Vagina (tissue), 2 donors: ENCODE results near the gene FAM171A2.
A peak's percentile ranks its signal among the peaks of the same experiment; 100 is the strongest.

Experiments used
- POLR2A ChIP-seq, 2 donors: fragments of 450-650 bp; IDR thresholded peaks; one replicate each; pipeline ENCODE4 v1.6.1; 2017; ENCODE audit warnings: antibody characterized with exemption in 2 of 2, mild to moderate bottlenecking in 2 of 2, moderate library complexity in 2 of 2
- TF ChIP-seq, protein P1 (sequence below), 3 experiments: fragments of 450-650 bp in 2 of 3; fragments of 200-600 bp in 1 of 3; sonication (generic) in 1 of 3; IDR thresholded peaks; one replicate each; pipeline ENCODE4 v1.5.1; 2017 to 2019; ENCODE audit warnings: antibody characterized with exemption in 3 of 3, mild to moderate bottlenecking in 2 of 3, moderate library complexity in 2 of 3

DNA sequence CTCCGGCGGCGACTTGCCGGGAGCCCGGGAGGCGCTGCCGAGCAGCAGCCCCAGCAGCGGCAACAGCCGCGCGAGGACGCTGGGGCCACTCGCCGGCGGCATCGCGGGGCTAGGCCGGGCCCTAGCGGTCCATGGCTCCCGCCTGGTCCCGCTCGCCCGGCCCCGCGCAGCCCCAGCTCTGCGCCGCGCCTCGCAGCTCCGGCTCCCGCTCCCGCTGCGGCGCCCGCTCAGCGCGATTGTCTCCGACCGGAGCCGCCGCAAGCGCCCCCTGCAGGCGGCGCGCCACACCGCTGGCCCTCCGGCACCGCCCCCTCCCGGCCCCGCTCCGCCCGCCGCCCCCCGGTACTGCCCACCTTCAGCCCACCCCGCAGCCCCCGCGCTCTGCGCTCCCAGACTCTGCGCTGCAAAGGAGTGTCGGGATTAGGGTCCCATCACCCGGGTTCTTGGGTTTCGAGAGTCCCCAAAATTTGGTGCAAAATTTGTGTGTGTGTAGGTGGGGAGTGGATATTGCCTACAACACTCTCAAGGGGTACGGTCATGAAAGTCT lies at the start of gene FAM171A2:
- TF ChIP-seq, protein P1, sequence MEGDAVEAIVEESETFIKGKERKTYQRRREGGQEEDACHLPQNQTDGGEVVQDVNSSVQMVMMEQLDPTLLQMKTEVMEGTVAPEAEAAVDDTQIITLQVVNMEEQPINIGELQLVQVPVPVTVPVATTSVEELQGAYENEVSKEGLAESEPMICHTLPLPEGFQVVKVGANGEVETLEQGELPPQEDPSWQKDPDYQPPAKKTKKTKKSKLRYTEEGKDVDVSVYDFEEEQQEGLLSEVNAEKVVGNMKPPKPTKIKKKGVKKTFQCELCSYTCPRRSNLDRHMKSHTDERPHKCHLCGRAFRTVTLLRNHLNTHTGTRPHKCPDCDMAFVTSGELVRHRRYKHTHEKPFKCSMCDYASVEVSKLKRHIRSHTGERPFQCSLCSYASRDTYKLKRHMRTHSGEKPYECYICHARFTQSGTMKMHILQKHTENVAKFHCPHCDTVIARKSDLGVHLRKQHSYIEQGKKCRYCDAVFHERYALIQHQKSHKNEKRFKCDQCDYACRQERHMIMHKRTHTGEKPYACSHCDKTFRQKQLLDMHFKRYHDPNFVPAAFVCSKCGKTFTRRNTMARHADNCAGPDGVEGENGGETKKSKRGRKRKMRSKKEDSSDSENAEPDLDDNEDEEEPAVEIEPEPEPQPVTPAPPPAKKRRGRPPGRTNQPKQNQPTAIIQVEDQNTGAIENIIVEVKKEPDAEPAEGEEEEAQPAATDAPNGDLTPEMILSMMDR (IDR thresholded peaks at IDR 0.05), result peak in 1 of 3 experiments; percentile 86
- no peak for TF ChIP-seq POLR2A (IDR thresholded peaks at IDR 0.05)
